Immature natural killer cell (primary cell): ENCODE data around the gene RBM25. TPM values are rescaled to one million over a fixed set of nuclear protein-coding genes. Genes with fewer than 3 reads are reported as not detected.

Source experiments
- DNase-seq, 3 donors: peaks; one replicate each; pipeline ENCODE4 v3.0.0; 2022; ENCODE audit warnings: mixed read lengths in 1 of 3
- H3K27ac Mint-ChIP-seq, 6 donors: one replicate each; pipeline ENCODE4 v1.8.0; 2020; ENCODE audit warnings: mixed read lengths in 6 of 6, mild to moderate bottlenecking in 5 of 6, inconsistent platforms in 4 of 6, moderate library complexity in 3 of 6
- H3K27me3 Mint-ChIP-seq, 3 donors: one replicate each; pipeline ENCODE4 v1.8.0; 2020 to 2021; ENCODE audit warnings: low read depth in 3 of 3, mild to moderate bottlenecking in 3 of 3, mixed read lengths in 3 of 3, moderate library complexity in 3 of 3, inconsistent platforms in 1 of 3
- H3K36me3 Mint-ChIP-seq, 3 donors: one replicate each; pipeline ENCODE4 v1.8.0; 2020; ENCODE audit warnings: mixed read lengths in 3 of 3, inconsistent platforms in 2 of 3, mild to moderate bottlenecking in 2 of 3
- H3K4me1 Mint-ChIP-seq, 2 donors: one replicate each; pipeline ENCODE4 v1.8.0; 2020; ENCODE audit warnings: inconsistent platforms in 2 of 2, mild to moderate bottlenecking in 2 of 2, mixed read lengths in 2 of 2, moderate library complexity in 1 of 2
- H3K4me3 Mint-ChIP-seq, 5 donors: one replicate each; pipeline ENCODE4 v1.8.0; 2020; ENCODE audit warnings: mild to moderate bottlenecking in 5 of 5, mixed read lengths in 5 of 5, inconsistent platforms in 3 of 5, moderate library complexity in 3 of 5
- H3K9me3 Mint-ChIP-seq, 6 donors: one replicate each; pipeline ENCODE4 v1.8.0; 2020; ENCODE audit warnings: mild to moderate bottlenecking in 6 of 6, mixed read lengths in 6 of 6, inconsistent platforms in 4 of 6, moderate library complexity in 3 of 6
- polyA plus RNA-seq, 3 donors: library from polyadenylated mRNA; unstranded; fragments of 300-500 nt; fragmentation: Illumina TruSeq; gene quantifications; one replicate each; pipeline ENCODE4 v1.2.3, GENCODE V29; 2021

The RBM25 gene
- polyA plus RNA-seq, 3 donors from 2014 or later, result 19.3 to 67.4 (median 24.6) TPM

GRCh38 chr14:73125169-73125588 is 66.8 kb downstream of the RBM25 start:
- H3K9me3 Mint-ChIP-seq, result no peaks in the 10 kb centered on the region
- H3K4me3 Mint-ChIP-seq, result no peak overlapping the region
- H3K27me3 Mint-ChIP-seq, result peaks cover 0 to 2% (median 0%) of the 10 kb centered on the region in 3 donors
- no peaks in the 10 kb centered on the region for H3K4me1 Mint-ChIP-seq
- DNase-seq, result no peak
- H3K27ac Mint-ChIP-seq, result no peak overlapping the region
- H3K36me3 Mint-ChIP-seq, result peaks cover 4 to 28% (median 15%) of the 10 kb centered on the region in 3 donors

- Mint-ChIP-seq H3K9me3 (no peaks in the 10 kb centered on the region), H3K4me3 (no peak overlapping the region), H3K27me3 (peaks cover 0 to 2% (median 0%) of the 10 kb centered on the region in 3 donors), H3K27ac (peak overlapping the region in 3 of 6 donors; percentile 0 to 37 (median 30)), H3K36me3 (peaks cover 4 to 27% (median 13%) of the 10 kb centered on the region in 3 donors), H3K4me1 (no peaks in the 10 kb centered on the region)
- DNase-seq, result no peak
Measured at GRCh38 chr14:73125746-73126145, 67.4 kb downstream of the RBM25 start.

DNA sequence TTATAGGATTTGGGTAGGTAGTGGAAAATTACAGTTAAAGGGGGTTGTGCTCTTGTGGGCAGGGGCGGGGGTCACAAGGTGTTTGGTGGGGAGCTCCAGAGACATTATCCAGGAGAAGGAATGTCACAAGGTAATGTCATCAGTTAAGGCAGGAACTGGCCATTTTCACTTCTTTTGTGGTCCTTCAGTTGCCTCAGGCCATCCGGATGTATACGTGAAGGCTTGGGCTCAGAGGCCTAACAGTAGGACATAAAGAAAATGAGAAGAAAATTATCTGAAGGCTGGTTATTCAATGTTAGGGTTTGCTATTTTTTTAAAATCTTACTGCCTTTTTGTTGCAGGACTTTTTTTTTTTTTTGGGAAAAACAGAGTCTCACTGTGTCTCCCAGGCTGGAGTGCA is 75.5 kb downstream of the RBM25 start:
- Mint-ChIP-seq H3K9me3 (no peaks in the 10 kb centered on the region), H3K27me3 (peaks cover 11 to 13% (median 12%) of the 10 kb centered on the region in 3 donors), H3K4me1 (peaks cover 16 to 24% of the 10 kb centered on the region in 2 donors), H3K4me3 (no peak overlapping the region), H3K36me3 (peaks cover 0 to 13% (median 0%) of the 10 kb centered on the region in 3 donors), H3K27ac (peak overlapping the region in 3 of 6 donors; percentile 4 to 75 (median 59))
- DNase-seq, result no peak

- peaks cover 11 to 13% (median 12%) of the 10 kb centered on the region in 3 donors for H3K27me3 Mint-ChIP-seq
Measured at GRCh38 chr14:73136085-73136386, 77.7 kb downstream of the RBM25 start.

DNA sequence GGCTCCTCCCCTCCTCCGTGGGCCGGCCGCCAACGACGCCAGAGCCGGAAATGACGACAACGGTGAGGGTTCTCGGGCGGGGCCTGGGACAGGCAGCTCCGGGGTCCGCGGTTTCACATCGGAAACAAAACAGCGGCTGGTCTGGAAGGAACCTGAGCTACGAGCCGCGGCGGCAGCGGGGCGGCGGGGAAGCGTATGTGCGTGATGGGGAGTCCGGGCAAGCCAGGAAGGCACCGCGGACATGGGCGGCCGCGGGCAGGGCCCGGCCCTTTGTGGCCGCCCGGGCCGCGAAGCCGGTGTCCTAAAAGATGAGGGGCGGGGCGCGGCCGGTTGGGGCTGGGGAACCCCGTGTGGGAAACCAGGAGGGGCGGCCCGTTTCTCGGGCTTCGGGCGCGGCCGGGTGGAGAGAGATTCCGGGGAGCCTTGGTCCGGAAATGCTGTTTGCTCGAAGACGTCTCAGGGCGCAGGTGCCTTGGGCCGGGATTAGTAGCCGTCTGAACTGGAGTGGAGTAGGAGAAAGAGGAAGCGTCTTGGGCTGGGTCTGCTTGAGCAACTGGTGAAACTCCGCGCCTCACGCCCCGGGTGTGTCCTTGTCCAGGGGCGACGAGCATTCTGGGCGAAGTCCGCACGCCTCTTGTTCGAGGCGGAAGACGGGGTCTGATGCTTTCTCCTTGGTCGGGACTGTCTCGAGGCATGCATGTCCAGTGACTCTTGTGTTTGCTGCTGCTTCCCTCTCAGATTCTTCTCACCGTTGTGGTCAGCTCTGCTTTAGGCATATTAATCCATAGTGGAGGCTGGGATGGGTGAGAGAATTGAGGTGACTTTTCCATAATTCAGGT is 78.3 kb downstream of the RBM25 start, which contains the start of gene PSEN1:
Gene PSEN1, plus strand, starts transcription at position 121 of the 839 bp plus-strand sequence. CDS start 11,513 bp downstream, outside the sequence.
- Mint-ChIP-seq H3K4me1 (peaks cover 26 to 35% of the 10 kb centered on the region in 2 donors), H3K27ac (peak within 1 kb of the TSS; percentile 92 to 99 (median 98)), H3K36me3 (peaks cover 0 to 13% (median 0%) of the 10 kb centered on the region in 3 donors), H3K27me3 (peaks cover 11 to 13% (median 12%) of the 10 kb centered on the region in 3 donors), H3K9me3 (no peaks in the 10 kb centered on the region), H3K4me3 (peak within 1 kb of the TSS; percentile 91 to 97 (median 93))
- DNase-seq, result peak; percentile 98 to 99 (median 98)

More at GRCh38 chr14:73136085-73136386, 77.7 kb downstream of the RBM25 start:
- Mint-ChIP-seq H3K36me3 (peaks cover 0 to 13% (median 0%) of the 10 kb centered on the region in 3 donors), H3K27ac (peak overlapping the region; percentile 92 to 99 (median 98)), H3K9me3 (no peaks in the 10 kb centered on the region), H3K4me3 (peak overlapping the region; percentile 91 to 97 (median 93)), H3K4me1 (peaks cover 24 to 31% of the 10 kb centered on the region in 2 donors)
- no peak for DNase-seq

- peaks cover 0 to 6% (median 0%) of the 10 kb centered on the region in 3 donors for H3K36me3 Mint-ChIP-seq
- peaks cover 48 to 61% of the 10 kb centered on the region in 2 donors for H3K4me1 Mint-ChIP-seq
- H3K27me3 Mint-ChIP-seq, result peaks cover 11 to 13% (median 12%) of the 10 kb centered on the region in 3 donors
- no peaks in the 10 kb centered on the region for H3K9me3 Mint-ChIP-seq
- no peak overlapping the region for H3K4me3 Mint-ChIP-seq
- H3K27ac Mint-ChIP-seq, result peak overlapping the region; percentile 39 to 85 (median 68)
- DNase-seq, result no peak
Measured at GRCh38 chr14:73140811-73141323, 82.5 kb downstream of the RBM25 start.

DNA sequence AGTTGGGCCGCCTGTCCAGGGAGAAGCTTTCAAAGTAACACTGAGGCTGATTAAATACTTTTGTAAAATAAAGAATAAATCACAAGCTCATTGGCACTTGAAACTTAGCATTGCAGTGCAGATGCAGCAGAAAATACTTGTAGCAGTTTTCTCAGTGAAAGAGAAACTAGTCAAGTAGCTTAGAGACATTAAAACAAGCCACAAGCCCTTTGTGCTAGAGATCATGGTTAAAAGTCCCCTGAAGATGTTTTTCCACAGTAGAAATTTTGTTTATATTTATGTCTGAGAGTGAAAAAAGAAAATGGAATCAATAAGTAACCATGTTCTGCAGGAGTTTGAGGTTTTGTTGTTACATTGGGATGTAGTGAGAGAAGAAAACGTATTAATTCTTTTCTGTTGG is 83.9 kb downstream of the RBM25 start:
- Mint-ChIP-seq H3K27me3 (peaks cover 3 to 4% (median 3%) of the 10 kb centered on the region in 3 donors), H3K4me1 (peaks cover 42 to 61% of the 10 kb centered on the region in 2 donors), H3K9me3 (no peaks in the 10 kb centered on the region), H3K4me3 (peak overlapping the region in 1 of 5 donors; percentile 36), H3K27ac (peak overlapping the region; percentile 49 to 89 (median 80)), H3K36me3 (peaks cover 0 to 8% (median 0%) of the 10 kb centered on the region in 3 donors)
- no peak for DNase-seq

- no peak for DNase-seq
- peaks cover 0 to 4% (median 0%) of the 10 kb centered on the region in 3 donors for H3K36me3 Mint-ChIP-seq
- peaks cover 0 to 2% (median 0%) of the 10 kb centered on the region in 3 donors for H3K27me3 Mint-ChIP-seq
- peaks cover 36 to 60% of the 10 kb centered on the region in 2 donors for H3K4me1 Mint-ChIP-seq
- H3K27ac Mint-ChIP-seq, result peak overlapping the region; percentile 38 to 89 (median 80)
- H3K4me3 Mint-ChIP-seq, result no peak overlapping the region
- H3K9me3 Mint-ChIP-seq, result no peaks in the 10 kb centered on the region
Measured at GRCh38 chr14:73143003-73143402, 84.7 kb downstream of the RBM25 start.

- Mint-ChIP-seq H3K27ac (peak overlapping the region; percentile 21 to 87 (median 67)), H3K4me3 (no peak overlapping the region), H3K36me3 (peaks cover 4% of the 10 kb centered on the region in 3 donors), H3K9me3 (no peaks in the 10 kb centered on the region), H3K4me1 (peaks cover 36 to 60% of the 10 kb centered on the region in 2 donors), H3K27me3 (peaks cover 0 to 2% (median 0%) of the 10 kb centered on the region in 3 donors)
- no peak for DNase-seq
Measured at GRCh38 chr14:73143617-73144016, 85.3 kb downstream of the RBM25 start.

- DNase-seq, result no peak
- Mint-ChIP-seq H3K27ac (peak overlapping the region in 2 of 6 donors; percentile 20 to 36), H3K27me3 (peaks cover 0 to 2% (median 0%) of the 10 kb centered on the region in 3 donors), H3K9me3 (no peaks in the 10 kb centered on the region), H3K4me1 (peaks cover 34 to 59% of the 10 kb centered on the region in 2 donors), H3K4me3 (no peak overlapping the region), H3K36me3 (peaks cover 4 to 9% (median 8%) of the 10 kb centered on the region in 3 donors)
Measured at GRCh38 chr14:73145371-73145770, 87.0 kb downstream of the RBM25 start.

GRCh38 chr14:73146111-73146510 is 87.8 kb downstream of the RBM25 start:
- no peak overlapping the region for H3K4me3 Mint-ChIP-seq
- peaks cover 4 to 9% (median 8%) of the 10 kb centered on the region in 3 donors for H3K36me3 Mint-ChIP-seq
- peaks cover 27 to 52% of the 10 kb centered on the region in 2 donors for H3K4me1 Mint-ChIP-seq
- no peak for DNase-seq
- no peaks in the 10 kb centered on the region for H3K9me3 Mint-ChIP-seq
- H3K27ac Mint-ChIP-seq, result peak overlapping the region in 2 of 6 donors; percentile 5 to 56
- H3K27me3 Mint-ChIP-seq, result peaks cover 0 to 2% (median 0%) of the 10 kb centered on the region in 3 donors

- Mint-ChIP-seq H3K9me3 (no peaks in the 10 kb centered on the region), H3K4me1 (peaks cover 10 to 29% of the 10 kb centered on the region in 2 donors), H3K27ac (peak overlapping the region in 1 of 6 donors; percentile 30), H3K36me3 (peaks cover 4 to 9% (median 8%) of the 10 kb centered on the region in 3 donors), H3K27me3 (peaks cover 0 to 2% (median 0%) of the 10 kb centered on the region in 3 donors), H3K4me3 (no peak overlapping the region)
- no peak for DNase-seq
Measured at GRCh38 chr14:73149753-73150152, 91.4 kb downstream of the RBM25 start.

- peaks cover 0 to 2% (median 0%) of the 10 kb centered on the region in 3 donors for H3K27me3 Mint-ChIP-seq
- H3K9me3 Mint-ChIP-seq, result no peaks in the 10 kb centered on the region
- no peak for DNase-seq
- no peak overlapping the region for H3K4me3 Mint-ChIP-seq
- H3K4me1 Mint-ChIP-seq, result no peaks in the 10 kb centered on the region
- no peak overlapping the region for H3K27ac Mint-ChIP-seq
- peaks cover 4 to 9% (median 6%) of the 10 kb centered on the region in 3 donors for H3K36me3 Mint-ChIP-seq
Measured at GRCh38 chr14:73153272-73153671, 94.9 kb downstream of the RBM25 start.

DNA sequence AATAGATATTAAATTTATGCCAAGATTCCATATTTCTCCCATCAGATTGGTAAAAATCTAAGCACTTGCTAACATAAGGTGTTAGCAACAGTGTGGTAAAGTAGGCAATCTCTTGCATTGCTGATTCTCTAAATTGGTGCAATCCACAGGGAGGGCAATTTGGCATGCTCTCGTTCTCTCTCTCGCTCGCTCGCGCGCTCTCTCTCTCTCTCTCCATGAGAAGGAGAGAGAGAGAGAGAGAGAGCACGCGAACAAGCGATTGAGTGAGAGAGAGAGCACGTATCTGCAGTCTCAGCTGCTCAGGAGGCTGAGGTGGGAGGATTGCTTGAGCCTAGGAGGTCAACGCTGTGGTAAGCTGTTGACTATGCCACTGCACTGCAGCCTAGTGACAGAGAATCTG is 103.9 kb downstream of the RBM25 start:
- H3K4me1 Mint-ChIP-seq, result no peaks in the 10 kb centered on the region
- H3K36me3 Mint-ChIP-seq, result peaks cover 13 to 44% (median 33%) of the 10 kb centered on the region in 3 donors
- peaks cover 0 to 2% (median 0%) of the 10 kb centered on the region in 3 donors for H3K27me3 Mint-ChIP-seq
- H3K9me3 Mint-ChIP-seq, result no peaks in the 10 kb centered on the region
- DNase-seq, result no peak
- H3K4me3 Mint-ChIP-seq, result no peak overlapping the region
- no peak overlapping the region for H3K27ac Mint-ChIP-seq
